ENCODE data around the gene SCAND1. TPM values are rescaled to one million over a fixed set of nuclear protein-coding genes. Genes with fewer than 3 reads are reported as not detected.

The SCAND1 gene
- polyA plus RNA-seq, 2 of the 4 experiments (the other 2 are of a cell fraction) = 10.2 to 68.0 TPM

- no peak for TF ChIP-seq CBX2 (IDR thresholded peaks at IDR 0.05; ENCODE audit: borderline replicate concordance, low read depth)
- TF ChIP-seq SREBF2 (IDR thresholded peaks at IDR 0.05) = no peak
- no peak for TF ChIP-seq ZFP36 (IDR thresholded peaks at IDR 0.05; ENCODE audit: borderline replicate concordance, partially characterized antibody)
- TF ChIP-seq FOSB (CRISPR knock-in tag; IDR thresholded peaks at IDR 0.05) = no peak
- TF ChIP-seq KDM1A (IDR thresholded peaks at IDR 0.05; ENCODE audit: low read depth) = no peak
- no peak for TF ChIP-seq MAFK (IDR thresholded peaks at IDR 0.05; ENCODE audit: partially characterized antibody)
- TF ChIP-seq PHF8 (IDR thresholded peaks at IDR 0.05; ENCODE audit: borderline replicate concordance, low read depth) = no peak
- no peak for TF ChIP-seq ESRRA (IDR thresholded peaks at IDR 0.05; ENCODE audit: borderline replicate concordance, low read length)
- no peak for TF ChIP-seq HOXA7 (CRISPR knock-in tag; IDR thresholded peaks at IDR 0.05)
- no peak for TF ChIP-seq POLR2A (IDR thresholded peaks at IDR 0.05; ENCODE audit: low read length)
- TF ChIP-seq RNF2 (IDR thresholded peaks at IDR 0.05; ENCODE audit: borderline replicate concordance, low read depth) = no peak
- no peak for TF ChIP-seq TP53 (CRISPR knock-in tag; IDR thresholded peaks at IDR 0.05)
- TF ChIP-seq, protein P1, sequence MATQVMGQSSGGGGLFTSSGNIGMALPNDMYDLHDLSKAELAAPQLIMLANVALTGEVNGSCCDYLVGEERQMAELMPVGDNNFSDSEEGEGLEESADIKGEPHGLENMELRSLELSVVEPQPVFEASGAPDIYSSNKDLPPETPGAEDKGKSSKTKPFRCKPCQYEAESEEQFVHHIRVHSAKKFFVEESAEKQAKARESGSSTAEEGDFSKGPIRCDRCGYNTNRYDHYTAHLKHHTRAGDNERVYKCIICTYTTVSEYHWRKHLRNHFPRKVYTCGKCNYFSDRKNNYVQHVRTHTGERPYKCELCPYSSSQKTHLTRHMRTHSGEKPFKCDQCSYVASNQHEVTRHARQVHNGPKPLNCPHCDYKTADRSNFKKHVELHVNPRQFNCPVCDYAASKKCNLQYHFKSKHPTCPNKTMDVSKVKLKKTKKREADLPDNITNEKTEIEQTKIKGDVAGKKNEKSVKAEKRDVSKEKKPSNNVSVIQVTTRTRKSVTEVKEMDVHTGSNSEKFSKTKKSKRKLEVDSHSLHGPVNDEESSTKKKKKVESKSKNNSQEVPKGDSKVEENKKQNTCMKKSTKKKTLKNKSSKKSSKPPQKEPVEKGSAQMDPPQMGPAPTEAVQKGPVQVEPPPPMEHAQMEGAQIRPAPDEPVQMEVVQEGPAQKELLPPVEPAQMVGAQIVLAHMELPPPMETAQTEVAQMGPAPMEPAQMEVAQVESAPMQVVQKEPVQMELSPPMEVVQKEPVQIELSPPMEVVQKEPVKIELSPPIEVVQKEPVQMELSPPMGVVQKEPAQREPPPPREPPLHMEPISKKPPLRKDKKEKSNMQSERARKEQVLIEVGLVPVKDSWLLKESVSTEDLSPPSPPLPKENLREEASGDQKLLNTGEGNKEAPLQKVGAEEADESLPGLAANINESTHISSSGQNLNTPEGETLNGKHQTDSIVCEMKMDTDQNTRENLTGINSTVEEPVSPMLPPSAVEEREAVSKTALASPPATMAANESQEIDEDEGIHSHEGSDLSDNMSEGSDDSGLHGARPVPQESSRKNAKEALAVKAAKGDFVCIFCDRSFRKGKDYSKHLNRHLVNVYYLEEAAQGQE (IDR thresholded peaks at IDR 0.05) = no peak
- no peak for TF ChIP-seq EP300 (IDR thresholded peaks at IDR 0.05)
- TF ChIP-seq HEYL (CRISPR knock-in tag; IDR thresholded peaks at IDR 0.05) = no peak
- TF ChIP-seq USF2 (IDR thresholded peaks at IDR 0.05) = peak; percentile 57; the same call in 1 of the 2 replicates
- peak; percentile 99 for TF ChIP-seq SMC3 (IDR thresholded peaks at IDR 0.05)
- TF ChIP-seq EHF (CRISPR knock-in tag; IDR thresholded peaks at IDR 0.05) = no peak
- TF ChIP-seq POLR2AphosphoS2 (conservative IDR thresholded peaks at IDR 0.05; ENCODE audit: low read length) = no peak
- no peak for TF ChIP-seq JUN (IDR thresholded peaks at IDR 0.05)
- TF ChIP-seq JUNB (IDR thresholded peaks at IDR 0.05) = no peak
These were observed 40.7 kb upstream of the SCAND1 start (continued) for GRCh38 chr20:35994994-35995453.

GRCh38 chr20:35992713-35993335 is 38.5 kb upstream of the SCAND1 start:
- ChIA-PET POLR2A (interaction anchor here (0.6 to 1.3 kb wide), 6 partner anchors 38 to 924 kb away, joined by 4 to 15 read pairs (median 8); partner anchors contain the start of gene SCAND1), CTCF (interaction anchor here (0.6 to 21.0 kb wide), 49 partner anchors 11 to 1329 kb away, joined by 3 to 516 read pairs (median 5); partner anchors contain the start of gene SCAND1)
- peak; percentile 65 for FAIRE-seq
- H3K4me2 ChIP-seq = peak overlapping the region; percentile 67
- H3K9me3 ChIP-seq = no peaks in the 10 kb centered on the region
- no peak overlapping the region for H3K4me3 ChIP-seq
- peak; percentile 79 to 83 for ATAC-seq
- TF ChIP-seq GATA3 (IDR thresholded peaks at IDR 0.05; ENCODE audit: borderline replicate concordance) = no peak
- no peak for TF ChIP-seq ELK1 (IDR thresholded peaks at IDR 0.05; ENCODE audit: low read depth, low read length)
- TF ChIP-seq FOSL2 (IDR thresholded peaks at IDR 0.05) = no peak
- TF ChIP-seq FOSL2 (CRISPR knock-in tag; IDR thresholded peaks at IDR 0.05) = no peak
- no peak for TF ChIP-seq FOXS1 (CRISPR knock-in tag; IDR thresholded peaks at IDR 0.05)
- TF ChIP-seq, protein P2, sequence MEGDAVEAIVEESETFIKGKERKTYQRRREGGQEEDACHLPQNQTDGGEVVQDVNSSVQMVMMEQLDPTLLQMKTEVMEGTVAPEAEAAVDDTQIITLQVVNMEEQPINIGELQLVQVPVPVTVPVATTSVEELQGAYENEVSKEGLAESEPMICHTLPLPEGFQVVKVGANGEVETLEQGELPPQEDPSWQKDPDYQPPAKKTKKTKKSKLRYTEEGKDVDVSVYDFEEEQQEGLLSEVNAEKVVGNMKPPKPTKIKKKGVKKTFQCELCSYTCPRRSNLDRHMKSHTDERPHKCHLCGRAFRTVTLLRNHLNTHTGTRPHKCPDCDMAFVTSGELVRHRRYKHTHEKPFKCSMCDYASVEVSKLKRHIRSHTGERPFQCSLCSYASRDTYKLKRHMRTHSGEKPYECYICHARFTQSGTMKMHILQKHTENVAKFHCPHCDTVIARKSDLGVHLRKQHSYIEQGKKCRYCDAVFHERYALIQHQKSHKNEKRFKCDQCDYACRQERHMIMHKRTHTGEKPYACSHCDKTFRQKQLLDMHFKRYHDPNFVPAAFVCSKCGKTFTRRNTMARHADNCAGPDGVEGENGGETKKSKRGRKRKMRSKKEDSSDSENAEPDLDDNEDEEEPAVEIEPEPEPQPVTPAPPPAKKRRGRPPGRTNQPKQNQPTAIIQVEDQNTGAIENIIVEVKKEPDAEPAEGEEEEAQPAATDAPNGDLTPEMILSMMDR (IDR thresholded peaks at IDR 0.05) = peak; percentile 80
- no peak for TF ChIP-seq POLR2A (IDR thresholded peaks at IDR 0.05; ENCODE audit: low read length)
- peak; percentile 84 for TF ChIP-seq SMC3 (IDR thresholded peaks at IDR 0.05)
- TF ChIP-seq RARB (CRISPR knock-in tag; IDR thresholded peaks at IDR 0.05) = no peak
- no peak for TF ChIP-seq CBX2 (IDR thresholded peaks at IDR 0.05; ENCODE audit: borderline replicate concordance, low read depth)
- TF ChIP-seq RAD21 (conservative IDR thresholded peaks at IDR 0.05 in 1 of 2, IDR thresholded peaks at IDR 0.05 in 1 of 2) = peak; percentile 80 to 84
- TF ChIP-seq MAFK (IDR thresholded peaks at IDR 0.05; ENCODE audit: partially characterized antibody) = peak; percentile 86
- WGBS (ENCODE audit: missing lambda C conversion rate) = 0% methylated on average over 6 of the region's 6 CpGs
- peak overlapping the region; percentile 47 to 59 for H3K27ac ChIP-seq
- peak; percentile 68 to 87 for DNase-seq (ENCODE audit: low read depth in 1 of 2, low spot score in 1 of 2)
- H3K4me1 ChIP-seq = peaks cover 23% of the 10 kb centered on the region
